Activated B cell treated with CpG ODN at 0.5 μM for 24 hours (primary cell): ENCODE results near the gene ZFYVE21. TPM values are rescaled to one million over a fixed set of nuclear protein-coding genes. Genes with fewer than 3 reads are reported as not detected.

Experiments used
- ATAC-seq: fragments of 200-7000 bp; cut with Tn5 transposase; one replicate; pipeline ENCODE4 v1.10.0; 2021; ENCODE audit warnings: low read depth, mild to moderate bottlenecking, moderate library complexity
- CTCF ChIA-PET: fragments of 350-600 bp; sonication (Branson Sonifier 250); formaldehyde crosslinking; loops from one replicate; lab custom pipeline; 2021; ENCODE audit warnings: antibody characterized with exemption; lab: Charles Lee
- POLR2A ChIA-PET: fragments of 350-600 bp; sonication (Branson Sonifier 250); formaldehyde crosslinking; loops from one replicate; lab custom pipeline; 2021; ENCODE audit warnings: antibody characterized with exemption; lab: Charles Lee
- DNase-seq: peaks from one replicate; pipeline ENCODE4 v3.0.0; 2022
- H3K27ac Mint-ChIP-seq: one replicate; pipeline ENCODE4 v1.8.0; 2020; ENCODE audit warnings: mixed read lengths
- H3K27me3 Mint-ChIP-seq: one replicate; pipeline ENCODE4 v1.8.0; 2021; ENCODE audit warnings: mixed read lengths
- H3K36me3 Mint-ChIP-seq: one replicate; pipeline ENCODE4 v1.8.0; 2021; ENCODE audit warnings: low read depth, mixed read lengths
- H3K4me1 Mint-ChIP-seq: one replicate; pipeline ENCODE4 v1.8.0; 2021; ENCODE audit warnings: mixed read lengths
- H3K4me3 Mint-ChIP-seq: one replicate; pipeline ENCODE4 v1.8.0; 2020; ENCODE audit warnings: mild to moderate bottlenecking, mixed read lengths
- H3K9me3 Mint-ChIP-seq: one replicate; pipeline ENCODE4 v1.8.0; 2020; ENCODE audit warnings: mixed read lengths
- CTCF ChIP-seq: fragments of 200-600 bp; IDR thresholded peaks from one replicate; pipeline ENCODE4 v1.8.0; 2022; ENCODE audit warnings: antibody characterized with exemption, mild to moderate bottlenecking
- intact Hi-C: fragments of 100-400 bp; cut with micrococcal nuclease; formaldehyde crosslinking; loops from one replicate; pipeline ENCODE4 v1.15.1; 2024
- total RNA-seq: library from RNA; stranded (reverse); gene quantifications from 2 replicates; pipeline ENCODE4 v1.2.3, GENCODE V29; 2022

ZFYVE21 gene
- total RNA-seq, 1 donor from 2014 or later: 16.7 TPM

DNA sequence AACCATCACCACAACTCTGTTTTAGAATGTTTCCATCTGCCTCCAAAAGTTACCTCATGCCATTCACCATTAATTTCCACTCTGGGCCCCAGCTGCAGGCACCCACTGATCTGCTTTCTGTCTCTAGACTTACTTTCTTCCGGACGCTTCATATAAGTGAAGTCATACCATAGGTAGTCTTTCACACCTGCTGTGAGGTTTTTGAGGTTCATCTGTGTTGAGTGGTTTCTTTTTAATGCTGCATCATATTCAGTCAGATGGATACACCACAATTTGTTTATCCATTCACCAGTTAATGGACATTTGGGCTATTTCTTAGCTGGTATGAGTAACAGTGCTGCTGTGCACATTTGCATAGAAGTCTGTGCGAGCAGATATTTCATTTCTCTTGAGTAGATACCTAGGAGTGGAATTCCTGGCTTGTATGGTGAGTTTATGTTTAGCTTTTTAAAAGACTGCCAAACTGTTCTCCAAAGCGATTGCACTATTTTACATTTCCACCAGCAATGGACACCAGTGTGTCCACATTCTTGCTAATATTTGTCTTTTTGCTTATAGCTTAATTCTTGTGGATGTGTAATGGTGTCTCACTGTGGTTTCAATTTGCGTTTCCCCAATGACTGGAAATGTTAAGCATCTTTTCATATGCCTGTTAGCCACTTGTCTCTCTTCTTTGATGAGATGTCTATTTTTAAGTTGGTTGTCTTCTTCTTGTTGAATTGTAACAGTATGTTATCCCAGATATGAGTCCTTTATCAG is 48.3 kb downstream of the ZFYVE21 start:
- intact Hi-C loops: no loop called here
- POLR2A ChIA-PET: no interaction called here

GRCh38 chr14:103765526-103765925 is 49.9 kb downstream of the ZFYVE21 start:
- CTCF ChIA-PET: no interaction called here
- POLR2A ChIA-PET: no interaction called here
- no peaks in the 10 kb centered on the region for H3K27me3 Mint-ChIP-seq
- H3K4me3 Mint-ChIP-seq: no peak overlapping the region
- peaks cover 8% of the 10 kb centered on the region for H3K4me1 Mint-ChIP-seq
- ATAC-seq (no peak), DNase-seq (no peak)
- TF ChIP-seq CTCF: no peak
- no peaks in the 10 kb centered on the region for H3K9me3 Mint-ChIP-seq
- peaks cover 10% of the 10 kb centered on the region for H3K36me3 Mint-ChIP-seq
- intact Hi-C loops: no loop called here
- H3K27ac Mint-ChIP-seq: no peak overlapping the region

More for the DNA sequence above, 48.3 kb downstream of the ZFYVE21 start:
- ATAC-seq: peak; percentile 28
- Mint-ChIP-seq H3K27ac (no peak overlapping the region), H3K9me3 (no peaks in the 10 kb centered on the region), H3K36me3 (peaks cover 10% of the 10 kb centered on the region), H3K4me1 (peaks cover 8% of the 10 kb centered on the region), H3K4me3 (no peak overlapping the region), H3K27me3 (no peaks in the 10 kb centered on the region)
- DNase-seq: no peak
- CTCF ChIA-PET: no interaction called here
- TF ChIP-seq CTCF: no peak

- no peak for DNase-seq
- no peak for TF ChIP-seq CTCF
- no peaks in the 10 kb centered on the region for H3K27me3 Mint-ChIP-seq
- peaks cover 16% of the 10 kb centered on the region for H3K36me3 Mint-ChIP-seq
- CTCF ChIA-PET: no interaction called here
- no peak overlapping the region for H3K27ac Mint-ChIP-seq
- intact Hi-C loops: no loop called here
- peaks cover 2% of the 10 kb centered on the region for H3K9me3 Mint-ChIP-seq
- no peak for ATAC-seq
- POLR2A ChIA-PET: no interaction called here
- H3K4me1 Mint-ChIP-seq: peaks cover 6% of the 10 kb centered on the region
- H3K4me3 Mint-ChIP-seq: no peak overlapping the region
Observed at GRCh38 chr14:103767336-103767894, 51.8 kb downstream of the ZFYVE21 start.

- Mint-ChIP-seq H3K36me3 (peaks cover 22% of the 10 kb centered on the region), H3K27me3 (no peaks in the 10 kb centered on the region), H3K9me3 (peaks cover 2% of the 10 kb centered on the region), H3K27ac (no peak overlapping the region), H3K4me1 (no peaks in the 10 kb centered on the region), H3K4me3 (no peak overlapping the region)
- ChIA-PET CTCF (no interaction called here), POLR2A (no interaction called here)
- intact Hi-C loops: no loop called here
- TF ChIP-seq CTCF: no peak
- ATAC-seq: no peak
- no peak for DNase-seq
Observed at GRCh38 chr14:103770500-103770899, 54.9 kb downstream of the ZFYVE21 start.

DNA sequence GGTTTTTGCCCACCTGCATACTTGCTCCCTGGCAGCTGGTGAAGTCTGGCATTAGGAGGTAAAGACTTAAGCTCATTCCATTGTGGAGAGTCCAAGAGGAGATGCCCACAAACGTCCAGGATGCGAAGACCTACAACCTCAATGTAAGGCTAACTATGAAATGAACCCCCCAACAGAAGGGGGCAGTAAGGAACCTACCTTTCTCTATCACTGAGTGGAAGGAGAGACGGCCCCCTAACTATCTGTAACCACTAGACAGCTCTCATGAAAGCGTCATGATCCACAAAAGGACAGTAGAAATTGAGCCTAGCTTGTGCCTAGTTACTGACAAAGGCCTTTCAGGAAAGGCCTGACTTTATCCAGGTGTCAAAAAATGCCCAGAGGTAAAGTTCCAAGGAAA is 55.3 kb downstream of the ZFYVE21 start:
- Mint-ChIP-seq H3K4me3 (no peak overlapping the region), H3K27ac (no peak overlapping the region), H3K9me3 (peaks cover 2% of the 10 kb centered on the region), H3K4me1 (no peaks in the 10 kb centered on the region), H3K36me3 (peaks cover 25% of the 10 kb centered on the region), H3K27me3 (no peaks in the 10 kb centered on the region)
- ChIA-PET CTCF (no interaction called here), POLR2A (no interaction called here)
- no peak for ATAC-seq
- no peak for TF ChIP-seq CTCF
- no peak for DNase-seq
- intact Hi-C loops: no loop called here
